Dedifferentiated amniotic fluid mesenchymal stem cell (primary cell): ENCODE measurements around the gene USP8.
A peak's percentile ranks its signal among the peaks of the same experiment; 100 is the strongest.
"Not testable (repeated sequence)": the region's sequence is repeated elsewhere in the genome, so short reads cannot be mapped to it uniquely, and the experiment has no call there.

Experiments used
- DNase-seq: peaks from one replicate; pipeline ENCODE4 v3.0.0-alpha.2; 2016; ENCODE audit errors: extremely low spot score

The USP8 gene

DNA sequence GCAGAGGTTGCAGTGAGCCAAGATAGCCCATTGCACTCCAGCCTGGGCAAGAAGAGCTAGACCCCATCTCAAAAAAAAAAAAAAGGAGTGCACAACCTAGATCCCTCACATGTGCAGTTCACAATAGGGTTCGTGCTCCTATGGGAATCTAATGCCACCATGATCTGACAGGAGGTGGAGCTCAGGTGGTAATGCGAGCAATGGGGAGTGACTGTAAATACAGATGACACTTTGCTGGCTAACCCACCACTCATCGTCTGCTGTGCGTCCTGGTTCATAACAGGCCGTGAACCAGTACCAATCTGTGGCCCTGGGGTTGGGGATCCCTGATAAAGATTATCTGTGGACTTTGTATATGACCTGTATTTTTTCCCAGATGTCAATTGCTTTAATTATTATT, 16.7 kb downstream of the USP8 start:
- DNase-seq, result no peak

DNA sequence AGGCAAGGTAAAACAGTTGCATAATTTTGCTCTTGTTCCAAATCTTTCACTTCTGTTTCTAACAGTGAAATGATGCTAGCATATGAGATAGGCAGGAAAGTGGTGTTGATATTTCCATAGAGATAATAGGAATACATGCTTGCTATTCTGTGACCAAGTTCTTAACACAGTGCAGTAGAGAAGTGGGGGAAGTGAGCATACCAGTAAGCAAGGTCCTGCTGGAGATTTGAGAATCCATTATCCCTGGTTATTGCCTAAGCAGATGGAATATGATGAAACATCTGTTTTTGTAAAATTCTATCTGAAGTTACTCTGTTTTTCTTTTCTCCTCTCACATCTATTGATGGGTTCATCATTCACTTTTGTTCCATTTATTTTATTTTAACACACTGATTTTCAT, 28.7 kb downstream of the USP8 start:
- no peak for DNase-seq

DNA sequence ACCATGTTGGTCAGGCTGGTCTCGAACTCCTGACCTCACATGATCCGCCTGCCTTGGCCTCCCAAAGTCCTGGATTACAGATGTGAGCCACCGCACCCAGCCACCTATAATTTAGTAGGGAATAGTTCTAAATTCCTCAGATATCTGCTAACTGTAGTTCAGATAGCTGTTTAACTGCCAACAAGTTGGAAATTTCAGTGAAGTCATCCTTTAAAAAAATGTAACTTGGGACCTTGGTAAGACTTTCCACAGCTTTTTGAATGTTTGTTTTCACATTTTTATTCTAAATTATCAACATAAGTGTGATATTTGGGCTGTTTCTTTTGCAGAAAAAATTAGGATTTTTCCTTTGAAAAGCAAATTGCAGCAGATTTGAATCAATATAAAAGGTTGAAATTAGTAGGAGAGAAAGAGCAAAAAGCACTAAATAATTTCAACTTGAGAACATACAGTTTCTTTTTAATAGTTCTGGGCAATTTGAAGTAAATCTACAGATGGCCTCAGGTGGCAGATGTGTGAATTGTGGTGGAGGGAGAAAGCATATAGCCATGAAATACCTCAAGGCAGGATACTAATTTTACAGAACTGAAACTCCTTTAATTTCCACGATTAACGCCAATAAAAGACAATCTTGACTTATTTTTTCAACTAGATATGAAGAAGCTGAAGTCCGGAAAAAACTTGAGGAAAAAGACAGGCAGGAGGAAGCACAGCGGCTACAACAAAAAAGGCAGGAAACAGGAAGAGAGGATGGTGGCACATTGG, 34.3 kb downstream of the USP8 start:
- DNase-seq, result no peak

DNA sequence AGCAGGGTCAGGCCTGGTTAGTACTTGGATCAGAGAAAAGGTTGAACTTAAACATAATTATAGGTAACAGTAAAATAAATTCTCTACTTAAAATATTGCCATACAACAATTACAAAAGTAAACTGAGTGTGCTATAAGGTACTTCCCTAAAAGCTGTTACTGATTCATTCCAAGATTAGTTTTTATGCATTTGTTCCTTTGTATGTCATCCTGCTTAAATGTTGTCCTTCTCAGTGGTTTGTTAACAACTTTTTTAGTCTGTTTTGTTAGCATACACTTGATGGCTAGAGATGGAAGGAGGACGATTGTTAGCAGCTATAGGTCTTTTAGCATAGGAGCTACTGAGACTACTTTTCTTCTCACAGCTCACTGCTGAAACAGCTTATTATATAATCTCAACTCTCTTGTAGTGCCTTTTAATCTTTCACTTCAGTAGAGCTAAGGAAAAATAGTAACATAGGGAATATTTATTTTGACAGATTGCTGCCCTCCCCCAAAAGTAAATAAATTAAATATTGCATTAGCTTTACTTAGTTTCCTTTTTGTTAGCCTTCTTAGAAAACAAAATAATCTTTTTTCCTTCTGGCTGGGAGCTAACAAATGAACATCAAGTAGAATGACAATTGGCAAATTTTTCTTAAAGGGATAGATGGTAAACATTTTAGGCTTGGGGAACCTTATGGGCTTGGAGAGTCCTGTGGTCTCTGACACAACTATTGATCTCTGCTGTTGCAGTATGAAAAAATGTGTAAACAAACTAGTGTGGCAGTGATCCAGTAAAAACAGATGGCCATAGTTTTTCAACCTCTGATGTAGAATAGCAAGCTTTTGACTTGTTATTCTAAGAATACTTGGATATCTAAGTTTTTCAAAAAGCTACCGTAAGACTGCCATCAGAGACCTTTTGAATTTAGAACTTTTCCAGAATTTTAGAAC, 39.5 kb downstream of the USP8 start:
- DNase-seq, result peak; percentile 62

DNA sequence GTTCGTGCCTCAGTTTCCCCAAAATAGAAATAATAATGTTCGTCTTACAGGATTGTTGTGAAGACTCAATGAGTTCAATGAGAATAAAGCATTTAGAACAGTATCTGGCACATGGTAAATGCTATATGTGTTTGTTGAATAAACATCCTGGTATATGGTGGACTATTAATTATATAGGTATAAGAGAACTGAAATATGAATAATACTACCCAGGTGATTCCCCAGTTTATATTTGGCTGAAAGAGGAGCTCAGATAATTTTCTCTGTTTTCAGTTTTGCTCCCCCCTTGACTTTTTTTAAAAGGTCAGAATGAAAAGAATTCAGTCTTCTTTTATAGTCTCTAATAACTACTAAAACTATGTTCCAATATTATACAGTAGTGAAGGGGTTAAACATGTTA, 46.9 kb downstream of the USP8 start:
- no peak for DNase-seq

DNA sequence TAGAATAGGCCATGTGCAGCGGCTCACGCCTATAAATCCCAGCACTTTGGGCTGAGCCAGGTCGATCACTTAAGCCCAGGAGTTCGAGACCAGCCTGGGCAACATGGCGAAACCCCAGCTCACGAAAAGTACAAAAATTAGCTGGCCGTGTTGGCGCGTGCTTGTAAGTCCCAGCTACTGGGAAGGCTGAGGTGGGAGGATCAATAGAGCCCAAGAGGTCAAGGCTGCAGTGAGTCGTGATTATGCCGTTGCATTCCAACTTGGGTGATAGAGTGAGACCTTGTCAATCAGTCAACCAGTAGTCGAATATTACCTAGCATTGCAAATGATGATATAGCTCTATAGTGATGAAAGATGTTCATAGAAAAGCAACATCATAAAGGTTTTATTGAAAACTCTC, 51.9 kb downstream of the USP8 start:
- DNase-seq, result no peak

DNA sequence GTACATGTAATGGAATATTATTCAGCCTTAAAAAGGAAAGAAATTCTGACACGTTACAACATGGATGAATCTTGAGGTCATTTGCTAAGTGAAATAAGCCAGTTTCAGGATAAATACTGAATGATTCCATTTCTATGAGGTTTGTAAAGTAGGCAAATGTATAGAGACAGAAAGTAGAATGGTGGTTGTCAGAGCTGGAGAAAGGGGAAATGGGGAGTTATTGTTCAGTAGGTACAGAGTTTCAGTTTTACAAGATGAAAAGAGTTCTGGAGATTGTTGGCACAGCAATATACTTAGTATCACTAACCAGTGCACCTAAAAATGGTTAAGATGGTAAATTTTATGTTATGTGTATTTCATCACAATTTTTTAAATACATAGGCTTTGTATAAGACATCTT, 60.6 kb downstream of the USP8 start:
- no peak for DNase-seq

DNA sequence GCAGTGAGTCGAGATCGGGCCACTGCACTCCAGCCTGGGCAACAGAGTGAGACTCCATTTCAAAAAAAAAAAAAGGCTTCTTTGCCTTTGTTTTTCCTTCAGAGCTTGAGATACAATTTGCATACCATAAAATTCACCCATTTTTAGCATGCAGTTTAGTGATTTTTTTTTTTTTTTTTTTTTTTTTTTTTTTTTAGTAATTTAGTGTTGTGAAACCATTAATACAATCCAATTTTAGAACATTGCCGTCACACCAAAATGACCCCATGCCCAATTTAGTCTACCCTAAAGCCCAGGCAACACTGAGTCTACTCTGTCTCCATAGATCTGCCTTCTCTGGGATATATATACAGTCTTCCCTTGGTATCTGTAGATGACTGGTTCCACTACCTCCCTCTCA, 61.2 kb downstream of the USP8 start:
- DNase-seq, result no peak

DNA sequence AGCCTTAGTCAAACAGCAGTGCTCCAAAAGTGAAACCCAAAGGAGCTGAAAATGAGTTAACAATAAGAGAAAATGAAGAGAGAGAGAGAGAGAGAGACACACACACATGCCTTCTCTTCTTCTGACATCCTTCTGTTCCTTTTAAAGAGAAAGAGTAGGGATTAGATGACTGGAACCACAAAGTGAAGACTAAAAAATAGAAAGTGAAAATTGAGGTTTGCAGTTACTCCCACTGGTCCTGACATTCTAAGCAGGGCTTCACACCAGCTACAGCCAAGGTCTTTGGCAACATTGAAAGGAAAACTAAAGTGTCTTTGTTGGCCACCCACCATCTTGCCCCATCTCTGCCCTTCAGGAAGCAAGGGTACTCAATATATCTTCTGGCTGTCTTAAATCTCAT, 63.1 kb downstream of the USP8 start:
- no peak for DNase-seq

DNA sequence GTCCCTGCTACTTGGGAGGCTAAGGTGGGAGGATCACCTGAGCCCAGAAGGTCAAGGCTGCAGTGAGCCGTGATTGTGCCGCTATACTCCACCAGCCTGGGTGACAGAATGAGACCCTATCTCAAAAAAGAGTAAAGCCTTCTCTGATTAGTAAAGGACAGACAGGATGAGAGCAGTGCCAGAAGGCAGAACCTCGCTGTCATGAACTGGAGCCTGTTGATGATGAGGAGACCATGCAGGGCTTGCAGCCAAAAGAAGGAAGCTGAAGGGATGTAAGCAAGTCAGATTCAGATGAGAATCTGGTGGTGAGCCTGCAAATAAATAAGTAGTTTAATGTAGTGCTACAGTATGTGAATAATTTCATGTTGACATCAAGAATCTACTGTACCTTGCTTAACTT, 69.4 kb downstream of the USP8 start:
- no peak for DNase-seq

DNA sequence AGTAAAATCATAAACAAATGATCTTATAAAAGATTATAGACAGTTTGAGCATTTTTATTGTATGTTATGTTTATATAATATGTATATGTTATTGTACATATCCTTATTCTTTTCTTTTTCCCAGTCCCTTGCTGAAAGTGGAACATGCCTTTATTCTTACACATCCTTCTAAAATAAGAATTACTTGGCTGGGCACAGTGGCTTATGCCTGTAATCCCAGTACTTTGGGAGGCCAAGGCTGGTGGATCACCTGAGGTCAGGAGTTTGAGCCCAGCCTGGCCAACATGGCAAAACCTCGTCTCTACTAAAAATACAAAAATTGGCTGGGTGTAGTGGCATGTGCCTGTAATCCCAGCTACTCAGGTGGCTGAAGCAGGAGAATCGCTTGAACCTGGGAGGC, 70.3 kb downstream of the USP8 start:
- not testable (repeated sequence) for DNase-seq

DNA sequence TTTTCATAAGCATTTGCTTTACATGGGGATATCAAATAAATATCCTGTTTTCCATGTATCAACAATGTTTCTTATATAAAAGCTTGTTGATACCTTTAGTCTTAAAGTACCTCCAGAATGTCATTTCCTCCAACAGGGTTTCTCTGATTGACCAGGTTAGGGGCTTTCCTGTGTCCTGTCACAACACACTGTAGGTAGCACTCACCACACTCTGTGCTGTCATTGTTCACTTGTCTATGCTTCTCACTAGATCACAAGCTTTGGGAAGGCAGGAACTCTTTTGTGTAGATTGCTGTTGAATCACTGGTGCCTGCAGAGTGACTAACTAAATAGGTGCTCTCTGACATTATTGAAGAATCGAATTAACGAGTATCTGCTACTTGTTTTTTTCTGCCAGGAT, 72.5 kb downstream of the USP8 start:
- DNase-seq, result no peak

DNA sequence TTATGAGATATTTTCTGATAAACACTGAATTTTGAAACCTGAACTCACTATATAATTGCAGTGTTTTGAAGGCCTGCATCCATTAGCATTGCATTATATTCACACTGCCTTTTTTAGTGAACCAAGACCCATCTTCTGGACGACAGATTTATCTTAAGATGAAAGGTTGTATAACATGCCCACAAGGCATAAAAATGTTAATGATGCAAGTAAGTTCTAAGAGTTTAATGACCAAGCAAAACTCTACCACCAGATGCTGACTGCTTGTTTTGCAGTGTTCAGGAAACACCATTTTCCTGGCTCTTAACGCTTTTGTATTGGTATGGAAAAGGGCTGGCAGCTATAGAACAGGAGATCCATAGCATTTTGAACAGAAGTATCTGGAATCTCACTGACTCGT, 76.1 kb downstream of the USP8 start:
- no peak for DNase-seq

DNA sequence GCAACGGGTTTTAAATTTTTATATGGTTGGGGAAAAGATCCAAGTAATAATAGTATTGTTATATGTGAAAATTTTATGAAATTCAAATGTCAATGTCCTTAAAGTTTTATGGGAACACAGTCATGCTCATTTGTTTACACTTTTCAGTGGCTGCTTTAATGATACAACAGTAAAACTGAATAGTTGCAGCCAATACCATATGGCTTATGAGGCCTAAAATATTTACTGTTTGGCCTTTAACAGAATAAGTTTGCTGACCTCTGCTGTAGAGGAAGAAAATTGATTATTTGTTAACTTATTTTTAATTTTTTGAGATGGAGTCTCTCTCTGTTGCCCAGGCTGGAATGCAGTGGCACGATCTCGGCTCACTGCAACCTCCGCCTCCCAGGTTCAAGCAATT, 77.6 kb downstream of the USP8 start:
- no peak for DNase-seq

DNA sequence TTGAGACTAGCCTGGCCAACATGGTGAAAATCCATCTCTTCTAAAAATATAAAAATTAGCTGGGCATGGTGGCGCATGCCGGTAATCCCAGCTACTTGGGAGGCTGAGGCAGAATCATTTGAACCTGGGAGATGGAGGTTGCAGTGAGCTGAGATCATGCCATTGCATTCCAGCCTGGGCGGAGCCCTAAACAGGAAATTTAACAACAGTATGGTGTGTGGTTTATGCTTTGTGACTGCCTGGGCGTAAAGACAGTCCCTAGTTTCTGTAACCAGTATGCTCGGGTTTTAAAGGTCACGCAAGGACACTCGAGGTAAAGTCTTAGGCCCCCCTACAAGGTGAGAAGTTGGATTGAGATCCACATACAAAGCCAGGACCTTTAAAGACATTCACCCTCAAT, 78.9 kb downstream of the USP8 start:
- no peak for DNase-seq

DNA sequence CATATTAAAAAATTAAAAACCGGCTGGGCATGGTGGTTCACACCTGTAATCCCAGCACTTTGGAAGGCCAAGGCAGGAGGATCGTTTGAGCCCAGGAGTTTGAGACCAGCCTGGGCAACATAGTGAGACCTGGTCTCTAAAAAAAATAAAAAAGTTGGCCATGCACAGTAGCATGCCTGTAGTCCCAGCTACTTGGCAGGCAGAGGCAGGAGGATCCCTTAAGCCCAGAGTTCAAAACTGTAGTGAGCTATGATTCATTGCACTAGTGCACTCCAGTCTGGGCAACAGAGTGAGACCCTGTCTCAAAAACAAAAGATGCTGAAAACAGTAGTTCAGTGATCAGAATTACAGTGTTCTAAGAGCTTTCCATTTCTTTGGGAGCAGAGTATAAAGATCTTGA, 81.5 kb downstream of the USP8 start:
- DNase-seq, result not testable (repeated sequence)

DNA sequence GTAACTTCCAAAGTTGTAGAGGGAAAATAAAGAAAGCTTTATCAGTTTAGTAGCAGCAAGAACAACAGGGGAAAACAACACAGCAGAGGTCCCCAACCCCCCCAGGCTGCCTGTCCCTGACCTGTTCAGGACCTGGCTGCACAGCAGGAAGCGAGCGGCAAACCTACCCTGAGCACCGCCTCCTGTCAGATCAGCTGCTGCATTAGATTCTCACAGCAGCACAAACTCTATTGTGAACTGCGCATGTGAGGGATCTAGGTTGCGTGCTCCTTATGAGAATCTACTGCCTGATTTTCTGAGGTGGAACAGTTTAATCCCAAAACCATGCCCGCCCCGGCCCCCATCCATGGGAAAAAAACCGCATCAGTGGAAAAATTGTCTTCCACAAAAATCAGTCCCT, 81.9 kb downstream of the USP8 start:
- no peak for DNase-seq

DNA sequence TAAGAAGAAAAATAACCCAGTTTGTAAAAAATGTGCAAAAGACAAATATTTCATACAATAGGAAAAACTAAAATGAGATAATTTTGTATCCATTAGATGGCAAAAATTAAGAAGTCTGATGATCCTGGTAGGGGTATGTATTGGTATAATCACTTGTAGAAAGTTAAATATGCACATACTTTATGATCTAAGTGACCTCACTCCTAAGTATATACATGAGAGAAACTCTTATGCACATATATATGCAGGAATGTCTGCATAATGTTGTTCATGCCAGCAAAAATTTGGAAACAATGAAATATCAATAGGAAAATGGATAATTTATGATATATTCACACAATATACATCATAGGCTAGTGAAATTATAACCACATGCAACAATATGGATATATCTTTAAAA, 88.8 kb downstream of the USP8 start:
- no peak for DNase-seq

DNA sequence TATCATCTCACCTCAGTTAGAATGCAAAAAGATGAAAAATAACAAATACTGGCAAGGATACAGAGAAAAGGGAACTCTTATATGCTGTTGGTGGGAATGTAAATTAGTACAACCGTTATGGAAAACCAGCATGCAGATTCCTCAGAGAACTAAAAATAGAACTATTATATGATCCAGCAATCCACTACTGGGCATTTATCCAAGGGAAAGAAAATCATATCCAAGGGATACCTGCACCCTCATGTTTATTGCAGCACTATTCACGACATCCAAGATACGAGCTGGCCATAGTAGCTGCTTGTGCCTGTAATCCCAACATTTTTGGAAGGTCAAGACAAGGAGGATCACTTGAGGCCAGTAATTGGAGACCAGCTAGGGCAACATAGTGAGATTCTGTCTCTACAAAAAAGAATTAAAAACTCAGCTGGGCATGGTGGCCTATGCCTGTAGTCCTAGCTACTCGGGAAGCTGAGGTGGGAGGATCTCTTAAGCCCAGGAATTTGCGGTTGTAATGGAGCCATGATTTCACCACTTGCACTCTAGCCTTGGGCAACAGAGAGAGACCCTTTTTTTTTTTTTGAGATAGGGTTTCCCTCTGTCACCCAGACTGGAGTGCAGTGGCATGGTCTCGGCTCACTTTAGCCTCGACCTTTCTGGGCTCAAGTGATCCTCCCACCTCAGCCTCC, 95.7 kb downstream of the USP8 start:
- no peak for DNase-seq

DNA sequence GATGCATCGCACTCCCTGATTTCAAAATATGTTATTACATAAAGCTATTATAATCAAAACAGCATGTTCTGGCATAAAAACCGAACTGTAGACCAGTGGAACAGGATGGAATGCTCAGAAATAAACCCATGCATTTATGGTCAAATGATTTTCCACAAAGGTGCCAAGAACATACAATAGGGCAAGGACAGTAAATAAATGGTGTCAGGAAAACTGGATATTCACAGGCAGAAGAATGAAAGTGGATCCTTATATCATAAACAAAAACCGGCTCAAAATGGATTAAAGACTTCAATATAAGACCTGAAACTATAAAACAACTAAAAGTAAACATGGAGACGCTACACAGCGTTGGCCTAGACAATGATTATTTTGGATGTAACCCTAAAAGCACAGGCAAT, 99.6 kb downstream of the USP8 start:
- DNase-seq, result peak; percentile 71

DNA sequence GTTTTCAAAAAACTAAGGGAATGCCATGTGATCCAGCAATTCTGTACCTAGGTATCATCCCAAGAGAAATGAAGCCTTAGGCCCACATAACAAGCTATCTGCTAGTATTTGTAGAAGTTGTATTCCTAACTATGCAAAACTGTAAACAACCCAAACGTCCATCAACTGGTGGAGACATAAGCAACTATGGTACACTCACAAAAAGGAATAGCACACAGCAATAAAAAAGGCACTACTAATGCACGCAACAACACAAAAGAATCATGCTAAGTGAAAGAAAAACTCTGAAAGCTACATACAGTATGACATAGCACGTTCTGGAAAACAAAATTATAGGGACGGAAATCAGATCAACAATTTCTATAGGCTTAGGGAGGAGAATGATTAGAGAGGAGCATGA, 107.0 kb downstream of the USP8 start:
- no peak for DNase-seq

DNA sequence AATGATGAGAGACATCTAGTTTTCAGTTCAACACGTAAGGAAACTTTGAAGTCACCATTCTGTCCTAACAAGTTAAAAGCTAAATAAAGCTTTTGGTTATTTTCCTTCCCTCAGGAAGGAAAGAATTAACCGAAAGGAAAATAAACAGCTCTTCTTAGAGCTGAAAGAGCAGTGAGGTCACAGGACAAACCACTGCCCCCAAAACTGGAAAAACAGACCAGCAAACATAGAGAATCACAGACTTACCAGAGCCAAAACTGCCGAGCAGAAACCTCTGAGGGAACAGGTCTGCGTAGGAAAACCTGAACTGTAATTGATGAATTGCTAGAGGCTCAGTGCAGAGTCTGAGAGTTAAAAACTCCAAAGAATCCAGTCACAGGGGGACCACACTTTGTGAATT, 107.6 kb downstream of the USP8 start:
- no peak for DNase-seq

DNA sequence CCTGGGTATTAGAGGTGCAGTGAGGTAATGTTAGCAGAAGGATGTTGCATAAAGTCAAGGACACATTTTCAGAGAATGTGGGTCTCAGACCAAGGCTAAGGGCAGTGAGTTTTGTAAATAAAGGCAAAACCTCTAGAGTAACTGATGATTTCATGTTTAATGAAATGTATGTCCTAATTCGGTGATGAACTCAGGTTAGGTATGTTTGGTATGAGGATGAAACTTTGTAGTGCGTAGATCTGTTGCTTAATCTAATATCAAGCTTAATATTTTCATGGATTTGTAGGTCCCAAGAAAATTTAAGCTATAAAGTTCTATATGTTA, 118.6 kb downstream of the USP8 start:
- no peak for DNase-seq
